Effector CD8-positive, alpha-beta T cell (primary cell): Measurements from ENCODE around the gene ROBO4.

Experiments
- DNase-seq: peaks from one replicate; lab custom pipeline; 2025; lab: John Stamatoyannopoulos, UW

Gene ROBO4

DNA sequence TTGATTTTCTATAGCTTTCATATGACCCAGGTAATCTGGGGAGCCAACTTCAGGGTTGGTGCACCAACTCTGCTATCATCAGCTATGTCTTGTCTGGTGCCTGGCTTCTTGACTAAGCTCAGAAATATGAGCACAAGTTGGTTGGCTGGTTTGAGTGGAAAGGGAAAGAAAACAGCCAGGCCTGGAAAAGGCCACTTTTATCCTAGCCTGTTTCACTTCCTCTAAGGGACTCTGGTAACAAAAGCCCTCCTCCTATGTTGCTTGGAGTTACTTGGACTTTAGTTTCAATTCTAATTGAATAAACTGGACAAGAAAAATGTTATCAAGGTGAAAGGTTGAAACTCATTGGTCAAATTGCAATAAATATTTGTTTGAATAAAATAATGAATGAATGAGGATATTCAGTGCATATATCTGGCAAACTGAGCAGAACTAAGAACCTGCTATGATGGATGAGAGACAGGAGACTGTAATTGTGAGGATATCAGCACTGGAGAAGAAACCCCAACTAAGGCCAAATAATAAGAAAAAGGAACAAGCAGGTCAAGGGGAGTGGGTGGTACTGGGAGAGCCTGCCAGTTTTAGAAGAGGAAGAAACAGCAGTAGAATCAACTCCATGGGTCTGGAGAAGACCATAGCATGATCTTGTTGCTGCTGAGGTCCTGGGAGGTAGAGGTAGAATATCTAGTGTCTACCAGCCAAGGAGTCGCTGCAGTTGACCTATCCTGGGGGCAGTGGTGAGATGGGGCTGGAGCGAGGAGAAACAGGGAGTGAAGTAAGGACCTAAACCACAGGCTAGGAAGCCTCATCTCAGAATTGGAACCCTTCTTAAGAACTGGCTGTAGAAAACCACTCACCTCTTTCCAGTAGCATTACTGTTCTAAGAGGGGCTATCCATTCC is 8.2 kb downstream of the ROBO4 start:
- no peak for DNase-seq

DNA sequence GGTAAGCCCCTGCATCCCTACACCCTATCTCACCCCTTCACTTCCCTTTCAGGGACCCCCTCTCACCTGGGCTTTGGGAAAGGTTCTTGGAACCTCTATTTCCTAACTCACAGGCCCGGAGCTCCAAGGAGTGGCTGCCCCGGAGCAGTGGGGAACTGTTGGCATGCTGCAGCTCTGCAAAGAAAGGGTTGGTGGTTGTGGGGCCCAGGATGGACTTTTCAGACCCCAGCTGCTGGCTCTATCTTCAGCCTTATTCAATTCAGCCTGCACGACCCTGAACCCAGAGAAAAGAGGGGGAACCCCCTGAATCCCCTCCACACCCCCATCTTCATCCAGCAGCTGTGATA is 10.0 kb downstream of the ROBO4 start:
- no peak for DNase-seq

GRCh38 chr11:124886978-124887666 is 10.5 kb downstream of the ROBO4 start:
- no peak for DNase-seq

DNA sequence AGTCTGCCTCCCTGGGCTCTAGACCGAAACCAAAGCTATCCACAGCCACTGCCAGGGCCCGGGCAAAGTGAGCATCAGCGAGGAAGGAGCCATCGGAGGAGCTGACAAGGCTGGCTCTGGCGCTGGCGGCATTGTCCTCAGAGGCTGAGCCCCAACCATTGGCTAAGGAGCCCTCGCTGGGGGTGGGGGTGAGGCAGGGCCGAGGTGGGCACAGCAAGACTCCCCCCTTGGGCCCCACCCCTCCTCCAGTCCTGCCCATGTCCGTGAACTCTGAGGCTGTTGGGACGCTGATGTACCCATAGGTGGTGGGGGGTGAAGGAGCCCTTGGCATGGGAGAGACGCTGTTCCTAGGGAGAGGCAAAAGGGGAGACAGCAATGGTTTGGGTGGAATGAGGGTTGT is 11.2 kb downstream of the ROBO4 start:
- no peak for DNase-seq

DNA sequence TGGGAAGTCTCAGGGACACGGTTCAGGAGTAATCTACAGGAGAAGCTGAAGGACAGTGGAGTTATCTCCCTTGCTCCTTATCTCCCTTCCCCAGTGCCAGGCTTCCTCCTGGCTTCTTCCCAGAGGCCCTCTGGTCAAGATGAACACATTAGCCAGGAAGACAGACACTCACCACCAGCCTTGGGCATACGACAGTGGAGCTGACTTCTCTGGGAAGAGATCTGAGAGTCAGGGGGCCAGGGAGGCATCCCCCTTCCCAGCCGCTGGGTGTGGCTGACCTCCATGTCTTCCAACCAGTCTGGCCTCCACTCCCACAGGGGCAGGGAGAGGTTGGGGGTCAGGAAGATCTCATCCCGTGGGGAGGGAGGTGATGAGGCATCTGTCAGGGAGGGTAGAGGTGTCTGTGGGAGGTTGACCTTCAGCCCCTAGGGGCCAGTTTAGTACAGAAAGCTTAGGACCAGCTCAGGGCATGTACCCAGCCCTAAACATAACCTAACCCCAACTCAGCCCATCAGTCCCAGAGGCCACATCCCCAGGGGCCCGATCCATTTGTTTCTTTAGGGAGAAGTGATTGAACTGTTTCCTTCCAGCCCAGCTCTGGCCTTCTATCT is 12.7 kb downstream of the ROBO4 start:
- DNase-seq = no peak

- DNase-seq = no peak
Observed at GRCh38 chr11:124884340-124884739, 13.3 kb downstream of the ROBO4 start.

DNA sequence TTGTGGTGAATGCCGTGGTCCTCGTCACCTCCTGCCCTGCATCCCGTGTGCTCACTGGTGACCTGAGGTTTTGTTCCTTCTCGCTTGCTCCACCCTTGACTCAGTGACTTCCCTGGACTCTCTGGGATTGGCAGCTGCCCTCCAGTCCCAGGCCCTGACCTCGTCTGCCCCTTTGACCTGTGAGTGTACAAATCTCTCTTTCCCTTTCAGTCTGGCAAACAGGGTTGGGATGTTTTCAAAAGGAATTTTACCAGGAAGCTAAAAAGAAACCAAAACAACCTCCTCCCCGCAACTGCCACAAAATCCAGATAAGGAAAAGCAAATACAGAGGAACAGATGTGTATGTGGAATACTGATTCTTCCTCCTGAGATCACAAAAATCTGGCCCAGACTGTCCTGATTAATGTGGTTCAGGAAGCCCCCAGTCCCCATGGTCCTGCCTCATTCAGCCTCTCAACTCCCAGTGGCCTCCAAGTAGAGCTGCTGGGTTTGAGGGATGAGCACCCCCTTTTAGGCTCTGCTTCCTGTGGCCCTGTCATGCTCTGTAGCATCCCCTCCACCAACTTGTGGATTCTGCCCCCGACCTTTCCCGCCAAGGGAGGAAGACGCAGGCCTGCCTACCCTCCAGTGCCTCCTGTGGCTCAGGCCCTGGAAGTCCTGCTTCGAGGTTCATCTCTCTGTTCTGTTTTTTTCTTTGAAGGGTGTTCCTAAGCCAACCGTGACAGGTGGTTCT is 15.2 kb downstream of the ROBO4 start:
- no peak for DNase-seq

DNA sequence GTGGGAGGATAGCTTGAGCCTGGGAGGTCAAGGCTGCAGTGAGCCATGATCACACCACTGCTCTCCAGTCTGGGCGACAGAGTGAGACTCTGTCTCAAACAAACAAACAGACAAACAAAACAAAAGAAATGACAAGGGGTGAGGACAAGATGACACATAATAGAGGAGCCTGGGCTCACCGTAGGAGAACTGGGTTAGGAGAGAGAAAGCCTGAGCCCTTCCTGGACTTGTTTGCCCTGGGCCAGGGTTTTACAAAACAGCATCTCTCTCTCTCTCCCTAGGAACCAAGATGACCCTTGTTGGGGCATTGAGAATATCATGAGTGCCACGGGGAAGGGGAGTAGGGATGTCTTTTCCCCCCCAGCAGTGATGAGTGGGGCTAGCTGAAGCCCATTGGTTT is 16.7 kb downstream of the ROBO4 start:
- DNase-seq = no peak

GRCh38 chr11:124880290-124880611 is 17.4 kb downstream of the ROBO4 start:
- no peak for DNase-seq

DNA sequence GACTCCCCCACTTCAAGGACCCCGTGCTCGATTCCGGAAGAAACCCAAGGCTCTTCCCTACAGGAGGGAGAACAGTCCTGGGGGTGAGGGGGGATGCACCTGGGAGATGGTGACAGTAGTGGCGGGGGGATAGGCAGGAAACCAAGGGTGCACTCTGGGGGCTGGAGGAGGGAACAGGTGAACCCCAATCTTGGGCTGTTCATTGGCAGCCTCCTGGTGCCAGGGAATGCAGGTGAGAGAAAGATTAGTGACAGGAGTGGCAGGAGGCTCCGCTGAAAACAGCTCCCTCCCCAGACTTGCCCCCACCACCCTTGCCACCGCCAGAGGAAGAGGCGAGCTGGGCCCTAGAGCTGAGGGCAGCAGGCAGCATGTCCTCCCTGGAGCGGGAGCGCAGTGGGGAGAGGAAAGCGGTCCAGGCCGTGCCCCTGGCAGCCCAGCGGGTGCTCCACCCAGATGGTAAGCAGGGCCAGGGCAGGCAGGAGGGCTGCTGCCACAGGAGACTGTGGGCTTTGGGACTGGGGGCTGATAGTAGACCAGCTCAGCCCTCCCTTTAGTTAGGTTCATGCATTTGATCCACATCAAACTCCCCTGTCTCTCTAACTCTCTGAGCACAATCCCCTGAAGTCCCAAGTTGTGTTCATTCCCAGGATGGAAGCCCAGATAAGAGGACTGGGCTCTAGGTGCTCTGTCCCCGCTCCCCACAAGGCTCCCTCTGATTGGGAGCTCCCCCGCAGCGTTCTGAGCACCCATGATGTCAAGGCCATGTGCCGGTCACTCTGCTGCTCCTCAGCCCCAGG is 18.0 kb downstream of the ROBO4 start:
- DNase-seq = no peak

DNA sequence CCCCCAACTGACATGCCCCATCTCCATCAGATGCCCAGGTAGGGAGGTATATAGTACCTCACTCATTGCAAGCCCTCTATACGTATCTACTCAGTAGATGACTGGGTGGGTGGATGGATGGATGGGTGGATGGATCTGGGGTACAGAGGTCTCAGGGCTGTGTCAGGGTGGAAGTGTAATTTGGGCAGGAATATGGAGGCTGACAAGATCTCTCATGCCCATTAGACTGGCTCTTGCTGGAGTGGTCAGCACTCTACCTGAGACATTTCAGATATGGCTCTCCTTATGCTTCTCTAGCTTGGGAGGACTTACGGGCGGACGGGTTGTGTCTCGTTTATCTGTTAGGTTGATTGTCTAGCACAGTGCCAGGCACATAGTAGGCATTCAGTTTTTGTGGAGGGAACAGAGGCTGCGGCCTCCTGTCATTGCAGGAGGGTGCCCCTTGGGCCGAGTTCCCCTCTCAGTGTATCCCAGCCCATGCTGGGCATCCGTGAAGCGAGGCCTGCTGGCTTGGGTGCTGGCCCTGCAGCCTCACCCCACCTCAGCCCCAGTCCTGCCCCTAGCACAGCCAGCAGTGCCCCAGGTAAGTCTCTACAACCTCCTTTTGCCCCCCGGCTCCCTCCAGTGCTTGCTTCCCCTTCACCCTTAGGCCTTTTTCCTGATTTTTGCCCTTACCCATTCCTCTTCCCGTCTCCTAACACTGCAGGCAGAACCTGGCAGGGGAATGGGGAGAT is 18.7 kb downstream of the ROBO4 start:
- no peak for DNase-seq

DNA sequence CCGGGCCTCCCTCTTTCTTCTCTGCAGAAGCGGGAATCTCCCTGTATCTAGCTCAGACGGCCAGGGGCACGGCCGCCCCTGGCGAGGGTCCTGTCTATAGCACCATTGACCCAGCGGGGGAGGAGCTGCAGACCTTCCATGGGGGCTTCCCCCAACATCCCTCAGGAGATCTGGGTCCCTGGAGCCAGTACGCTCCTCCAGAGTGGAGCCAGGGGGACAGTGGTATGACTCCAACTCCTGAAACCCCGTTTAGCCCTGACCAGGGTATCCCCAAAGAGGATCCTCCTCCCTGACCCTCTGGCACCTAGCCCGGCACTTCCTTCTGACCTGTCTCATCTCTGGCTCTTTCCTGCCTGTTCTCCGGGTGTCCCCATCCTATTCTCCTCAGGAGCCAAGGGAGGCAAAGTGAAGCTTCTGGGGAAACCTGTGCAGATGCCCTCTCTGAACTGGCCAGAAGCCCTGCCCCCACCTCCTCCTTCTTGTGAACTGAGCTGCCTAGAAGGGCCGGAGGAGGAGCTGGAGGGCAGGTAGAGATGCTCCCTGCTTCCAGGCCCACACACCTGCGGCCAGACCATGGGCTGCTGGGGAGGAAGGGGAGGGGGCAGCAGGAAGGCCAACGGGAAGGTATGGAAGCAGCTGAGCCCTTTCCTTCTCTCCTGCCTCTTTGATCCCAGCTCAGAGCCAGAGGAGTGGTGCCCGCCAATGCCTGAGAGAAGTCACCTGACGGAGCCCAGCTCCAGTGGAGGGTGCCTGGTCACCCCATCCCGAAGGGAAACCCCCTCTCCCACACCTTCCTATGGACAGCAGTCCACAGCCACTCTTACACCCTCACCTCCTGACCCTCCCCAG is 19.5 kb downstream of the ROBO4 start:
- no peak for DNase-seq

GRCh38 chr11:124877631-124877909 is 20.1 kb downstream of the ROBO4 start:
- DNase-seq = no peak

GRCh38 chr11:124876818-124877630 is 20.6 kb downstream of the ROBO4 start:
- DNase-seq = no peak

- peak; percentile 71 for DNase-seq
Observed at GRCh38 chr11:124875943-124876817, 21.5 kb downstream of the ROBO4 start.

DNA sequence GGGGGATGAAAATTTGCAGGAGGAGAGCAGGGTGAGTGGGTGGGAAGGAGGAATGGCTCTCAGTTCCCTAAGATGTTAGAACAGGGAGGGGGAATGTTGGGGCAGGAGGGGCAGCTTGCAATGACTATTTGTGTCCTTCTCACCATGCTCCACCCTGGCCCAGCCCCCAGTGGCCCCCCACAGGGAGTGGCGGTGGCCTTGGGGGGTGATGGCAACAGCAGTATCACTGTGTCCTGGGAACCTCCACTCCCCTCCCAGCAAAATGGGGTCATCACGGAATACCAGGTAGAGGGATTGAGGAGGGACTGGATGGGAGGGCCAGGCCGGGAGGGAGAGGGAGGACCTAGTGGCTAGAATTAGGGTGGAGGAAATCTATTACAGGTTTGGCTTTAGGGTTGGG is 22.3 kb downstream of the ROBO4 start:
- no peak for DNase-seq

DNA sequence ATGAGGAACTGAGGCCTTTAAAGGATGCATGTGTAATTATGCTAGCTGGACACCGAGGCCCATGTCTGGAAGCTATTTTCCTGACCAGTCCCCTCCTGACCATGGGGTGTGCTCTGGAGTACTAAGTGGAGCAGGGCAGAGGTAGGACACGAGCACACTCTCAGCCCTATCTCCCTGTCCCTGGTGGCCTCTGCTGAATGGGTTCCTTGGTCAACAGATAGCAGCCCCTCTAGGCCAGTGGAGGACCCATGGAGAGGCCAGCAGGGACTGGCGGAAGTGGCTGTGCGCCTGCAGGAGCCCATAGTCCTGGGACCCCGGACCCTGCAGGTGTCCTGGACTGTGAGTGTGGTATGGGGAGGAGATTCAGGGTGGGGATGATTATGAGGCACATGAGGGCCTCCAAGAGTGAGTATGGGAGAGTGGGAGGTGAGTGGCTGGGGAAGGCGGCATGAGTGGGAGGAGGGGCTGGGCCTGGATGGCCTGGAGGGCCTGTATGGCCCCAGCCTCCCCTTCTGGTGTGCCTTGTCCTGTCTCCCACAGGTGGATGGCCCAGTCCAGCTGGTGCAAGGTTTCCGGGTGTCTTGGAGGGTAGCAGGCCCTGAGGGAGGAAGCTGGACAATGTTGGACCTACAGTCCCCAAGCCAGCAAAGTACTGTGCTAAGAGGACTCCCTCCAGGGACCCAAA is 23.0 kb downstream of the ROBO4 start:
- no peak for DNase-seq

DNA sequence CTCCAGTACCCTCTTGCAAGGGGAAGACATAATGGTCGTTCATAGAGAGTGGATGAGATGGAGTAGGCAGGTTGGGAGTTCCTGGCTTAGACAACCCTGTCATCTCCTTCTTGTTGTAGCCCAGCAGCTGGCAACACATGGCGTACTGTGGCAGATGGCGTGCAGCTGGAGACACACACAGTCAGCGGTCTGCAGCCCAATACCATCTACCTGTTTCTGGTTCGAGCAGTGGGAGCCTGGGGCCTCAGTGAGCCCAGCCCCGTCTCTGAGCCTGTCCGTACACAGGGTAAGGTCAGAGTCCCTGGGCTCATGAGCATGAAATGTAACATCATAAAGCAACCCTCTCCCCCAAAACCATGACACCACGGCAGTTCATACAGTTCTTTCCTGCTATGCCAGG is 23.7 kb downstream of the ROBO4 start:
- no peak for DNase-seq
